T-helper 17 cell (primary cell): ENCODE results near the gene ARCN1. TPM values are rescaled to one million over a fixed set of nuclear protein-coding genes. Genes with fewer than 3 reads are reported as not detected.

Experiments
- ATAC-seq: fragments of 150-1000 bp; cut with Tn5 transposase; 2 replicates; pipeline ENCODE4 v1.10.0; 2021; ENCODE audit warnings: mild to moderate bottlenecking, moderate library complexity
- DNase-seq, 3 donors: peaks; one replicate each; pipeline versions ENCODE4 v3.0.0 to v3.0.0-alpha.2; 2020 to 2021
- H3K9me3 ChIP-seq: one replicate; pipeline ENCODE4 v1.7.0; 2013; ENCODE audit warnings: low read length, mild to moderate bottlenecking; ENCODE audit not compliant: control insufficient read depth, poor library complexity, severe bottlenecking
- H3K27ac Mint-ChIP-seq: one replicate; pipeline ENCODE4 v1.8.0; 2022; ENCODE audit warnings: mild to moderate bottlenecking, moderate library complexity, mixed read lengths
- H3K27me3 Mint-ChIP-seq: one replicate; pipeline ENCODE4 v1.8.0; 2022; ENCODE audit warnings: mixed read lengths
- H3K36me3 Mint-ChIP-seq: one replicate; pipeline ENCODE4 v1.8.0; 2022; ENCODE audit warnings: low read depth, mixed read lengths
- H3K4me1 Mint-ChIP-seq: one replicate; pipeline ENCODE4 v1.8.0; 2022; ENCODE audit warnings: mild to moderate bottlenecking, mixed read lengths
- H3K4me3 Mint-ChIP-seq: one replicate; pipeline ENCODE4 v1.8.0; 2022; ENCODE audit warnings: mild to moderate bottlenecking, moderate library complexity, mixed read lengths
- total RNA-seq, 4 donors: library from RNA in 2 of 4; stranded (reverse) in 2 of 4; gene quantifications; one replicate each; pipeline ENCODE4 v1.2.3 and lab custom pipeline; 2022 to 2026

ARCN1 gene
- total RNA-seq, 2 donors from 2014 or later: 86.2 to 87.5 TPM

GRCh38 chr11:118614511-118614910 lies 42.3 kb downstream of the ARCN1 start:
- Mint-ChIP-seq H3K4me1 (peaks cover 17% of the 10 kb centered on the region), H3K4me3 (no peak overlapping the region), H3K27me3 (peaks cover 12% of the 10 kb centered on the region), H3K27ac (no peak overlapping the region), H3K36me3 (peaks cover 2% of the 10 kb centered on the region)
- H3K9me3 ChIP-seq: no peaks in the 10 kb centered on the region
- ATAC-seq (no peak), DNase-seq (no peak)

GRCh38 chr11:118615282-118615975 lies 43.2 kb downstream of the ARCN1 start:
- no peaks in the 10 kb centered on the region for H3K9me3 ChIP-seq
- ATAC-seq (no peak), DNase-seq (no peak)
- Mint-ChIP-seq H3K4me3 (no peak overlapping the region), H3K4me1 (peaks cover 17% of the 10 kb centered on the region), H3K27me3 (peaks cover 17% of the 10 kb centered on the region), H3K36me3 (peaks cover 5% of the 10 kb centered on the region), H3K27ac (no peak overlapping the region)

GRCh38 chr11:118615976-118616371 lies 43.8 kb downstream of the ARCN1 start:
- no peak overlapping the region for H3K27ac Mint-ChIP-seq
- no peaks in the 10 kb centered on the region for H3K9me3 ChIP-seq
- peaks cover 5% of the 10 kb centered on the region for H3K36me3 Mint-ChIP-seq
- peaks cover 19% of the 10 kb centered on the region for H3K4me1 Mint-ChIP-seq
- ATAC-seq: no peak
- H3K27me3 Mint-ChIP-seq: peaks cover 22% of the 10 kb centered on the region
- H3K4me3 Mint-ChIP-seq: no peak overlapping the region
- DNase-seq: no peak

- H3K4me3 Mint-ChIP-seq: no peak overlapping the region
- peaks cover 35% of the 10 kb centered on the region for H3K27me3 Mint-ChIP-seq
- H3K9me3 ChIP-seq: no peaks in the 10 kb centered on the region
- DNase-seq: no peak
- H3K4me1 Mint-ChIP-seq: peaks cover 16% of the 10 kb centered on the region
- ATAC-seq: no peak
- H3K27ac Mint-ChIP-seq: no peak overlapping the region
- H3K36me3 Mint-ChIP-seq: peaks cover 5% of the 10 kb centered on the region
Measured at GRCh38 chr11:118618115-118618990, 46.1 kb downstream of the ARCN1 start.

- Mint-ChIP-seq H3K36me3 (peaks cover 5% of the 10 kb centered on the region), H3K4me1 (peaks cover 16% of the 10 kb centered on the region), H3K27ac (no peak overlapping the region), H3K27me3 (peaks cover 37% of the 10 kb centered on the region), H3K4me3 (no peak overlapping the region)
- DNase-seq (no peak), ATAC-seq (no peak)
- no peaks in the 10 kb centered on the region for H3K9me3 ChIP-seq
Measured at GRCh38 chr11:118618991-118619375, 46.8 kb downstream of the ARCN1 start.

GRCh38 chr11:118619444-118620197 lies 47.4 kb downstream of the ARCN1 start:
- no peaks in the 10 kb centered on the region for H3K9me3 ChIP-seq
- Mint-ChIP-seq H3K4me1 (peaks cover 16% of the 10 kb centered on the region), H3K27me3 (peaks cover 37% of the 10 kb centered on the region), H3K4me3 (peak overlapping the region; percentile 59), H3K27ac (peak overlapping the region; percentile 49), H3K36me3 (peaks cover 5% of the 10 kb centered on the region)
- ATAC-seq: no peak
- DNase-seq: no peak

- H3K4me1 Mint-ChIP-seq: peaks cover 16% of the 10 kb centered on the region
- H3K27ac Mint-ChIP-seq: no peak overlapping the region
- no peaks in the 10 kb centered on the region for H3K9me3 ChIP-seq
- DNase-seq (no peak), ATAC-seq (no peak)
- peaks cover 5% of the 10 kb centered on the region for H3K36me3 Mint-ChIP-seq
- peak overlapping the region; percentile 85 for H3K4me3 Mint-ChIP-seq
- H3K27me3 Mint-ChIP-seq: peaks cover 37% of the 10 kb centered on the region
Measured at GRCh38 chr11:118620529-118621070, 48.4 kb downstream of the ARCN1 start.

- no peak overlapping the region for H3K27ac Mint-ChIP-seq
- no peaks in the 10 kb centered on the region for H3K9me3 ChIP-seq
- no peak for DNase-seq
- ATAC-seq: peak; percentile 56
- peaks cover 16% of the 10 kb centered on the region for H3K4me1 Mint-ChIP-seq
- peaks cover 37% of the 10 kb centered on the region for H3K27me3 Mint-ChIP-seq
- H3K36me3 Mint-ChIP-seq: peaks cover 5% of the 10 kb centered on the region
- H3K4me3 Mint-ChIP-seq: peak overlapping the region; percentile 85
Measured at GRCh38 chr11:118621071-118621783, 49.0 kb downstream of the ARCN1 start.

- Mint-ChIP-seq H3K27me3 (peaks cover 37% of the 10 kb centered on the region), H3K4me3 (peak overlapping the region; percentile 71), H3K36me3 (peaks cover 5% of the 10 kb centered on the region), H3K27ac (no peak overlapping the region), H3K4me1 (peaks cover 14% of the 10 kb centered on the region)
- ATAC-seq (no peak), DNase-seq (no peak)
- no peaks in the 10 kb centered on the region for H3K9me3 ChIP-seq
Measured at GRCh38 chr11:118621784-118622375, 49.7 kb downstream of the ARCN1 start.

GRCh38 chr11:118622376-118623268 lies 50.4 kb downstream of the ARCN1 start:
- Mint-ChIP-seq H3K27ac (no peak overlapping the region), H3K4me1 (peaks cover 14% of the 10 kb centered on the region), H3K27me3 (peaks cover 37% of the 10 kb centered on the region), H3K36me3 (peaks cover 5% of the 10 kb centered on the region), H3K4me3 (no peak overlapping the region)
- ATAC-seq (no peak), DNase-seq (no peak)
- H3K9me3 ChIP-seq: no peaks in the 10 kb centered on the region

- H3K27ac Mint-ChIP-seq: no peak overlapping the region
- DNase-seq: no peak
- no peak overlapping the region for H3K4me3 Mint-ChIP-seq
- peaks cover 37% of the 10 kb centered on the region for H3K27me3 Mint-ChIP-seq
- H3K9me3 ChIP-seq: no peaks in the 10 kb centered on the region
- ATAC-seq: no peak
- H3K4me1 Mint-ChIP-seq: peaks cover 14% of the 10 kb centered on the region
- H3K36me3 Mint-ChIP-seq: peaks cover 5% of the 10 kb centered on the region
Measured at GRCh38 chr11:118623269-118623655, 51.1 kb downstream of the ARCN1 start.
